ENCODE measurements around the gene CRLF2. TPM values are rescaled to one million over a fixed set of nuclear protein-coding genes. Genes with fewer than 3 reads are reported as not detected.
"Not testable (repeated sequence)": the region's sequence is repeated elsewhere in the genome, so short reads cannot be mapped to it uniquely, and the experiment has no call there.

Gene CRLF2
- not detected in 2 replicates for total RNA-seq (2014; rRNA removed)
- not detected for polyA plus RNA-seq (2012)

- peak; percentile 36 for DNase-seq (ENCODE audit: low read depth)
Observed at GRCh38 chrX:1212532-1212931, at the start of gene CRLF2. Gene CRLF2 (minus strand): TSS chrX:1212649. CDS start chrX:1212634, 15 bp downstream.

GRCh38 chrX:1261771-1262170, 49.3 kb upstream of the CRLF2 start:
- DNase-seq (ENCODE audit: low read depth): not testable (repeated sequence)

GRCh38 chrX:1261285-1261684, 48.8 kb upstream of the CRLF2 start:
- no peak for DNase-seq (ENCODE audit: low read depth)

GRCh38 chrX:1252861-1253260, 40.4 kb upstream of the CRLF2 start:
- no peak for DNase-seq (ENCODE audit: low read depth)

GRCh38 chrX:1249101-1249887, 36.8 kb upstream of the CRLF2 start:
- DNase-seq (ENCODE audit: low read depth): peak; percentile 32

GRCh38 chrX:1248331-1249061, 36.0 kb upstream of the CRLF2 start:
- no peak for DNase-seq (ENCODE audit: low read depth)

- DNase-seq (ENCODE audit: low read depth): peak; percentile 50
Observed at GRCh38 chrX:1246816-1247215, 34.4 kb upstream of the CRLF2 start.

- DNase-seq (ENCODE audit: low read depth): no peak
Observed at GRCh38 chrX:1244164-1245076, 32.0 kb upstream of the CRLF2 start.

- no peak for DNase-seq (ENCODE audit: low read depth)
Observed at GRCh38 chrX:1242891-1243402, 30.5 kb upstream of the CRLF2 start.

GRCh38 chrX:1240551-1240950, 28.1 kb upstream of the CRLF2 start:
- DNase-seq (ENCODE audit: low read depth): not testable (repeated sequence)

- no peak for DNase-seq (ENCODE audit: low read depth)
Observed at GRCh38 chrX:1239681-1240142, 27.3 kb upstream of the CRLF2 start.

GRCh38 chrX:1231850-1232465, 19.5 kb upstream of the CRLF2 start:
- DNase-seq (ENCODE audit: low read depth): no peak

- DNase-seq (ENCODE audit: low read depth): not testable (repeated sequence)
Observed at GRCh38 chrX:1228101-1228500, 15.7 kb upstream of the CRLF2 start.

- no peak for DNase-seq (ENCODE audit: low read depth)
Observed at GRCh38 chrX:1226249-1226648, 13.8 kb upstream of the CRLF2 start.

GRCh38 chrX:1224954-1225353, 12.5 kb upstream of the CRLF2 start:
- no peak for DNase-seq (ENCODE audit: low read depth)

- no peak for DNase-seq (ENCODE audit: low read depth)
Observed at GRCh38 chrX:1223242-1223600, 10.8 kb upstream of the CRLF2 start.

- peak; percentile 54 for DNase-seq (ENCODE audit: low read depth)
Observed at GRCh38 chrX:1222531-1223241, 10.2 kb upstream of the CRLF2 start.

GRCh38 chrX:1221296-1221845, 8.9 kb upstream of the CRLF2 start:
- DNase-seq (ENCODE audit: low read depth): no peak

GRCh38 chrX:1218286-1218685, 5.8 kb upstream of the CRLF2 start:
- DNase-seq (ENCODE audit: low read depth): no peak
